B cell (primary cell): ENCODE measurements around the gene RAB3C. TPM values are rescaled to one million over a fixed set of nuclear protein-coding genes. Genes with fewer than 3 reads are reported as not detected.

ENCODE experiments used
- ATAC-seq: fragments of 200-7000 bp; cut with Tn5 transposase; one replicate; pipeline ENCODE4 v1.10.0; 2021; ENCODE audit warnings: low read depth, mild to moderate bottlenecking, moderate number of reproducible peaks, moderate library complexity
- CTCF ChIA-PET: fragments of 350-600 bp; sonication (Branson Sonifier 250); formaldehyde crosslinking; loops from one replicate; lab custom pipeline; 2021; ENCODE audit warnings: antibody characterized with exemption, inconsistent platforms; lab: Charles Lee
- POLR2A ChIA-PET: fragments of 350-600 bp; sonication (Branson Sonifier 250); formaldehyde crosslinking; loops from one replicate; lab custom pipeline; 2021; ENCODE audit warnings: antibody characterized with exemption; lab: Charles Lee
- DNase-seq: peaks from one replicate; pipeline ENCODE4 v3.0.0; 2013
- H2AFZ ChIP-seq: 2 replicates; pipeline ENCODE4 v1.6.1; 2012; ENCODE audit warnings: mild to moderate bottlenecking, low read depth, low read length; ENCODE audit not compliant: insufficient read depth, poor library complexity, severe bottlenecking
- H3K27ac ChIP-seq, 2 donors: 1 replicate in 1 of 2; 2 replicates in 1 of 2; pipeline ENCODE4 v1.5.1; 2012 to 2013; ENCODE audit warnings: low read length in 2 of 2, mild to moderate bottlenecking in 2 of 2, moderate library complexity in 1 of 2
- H3K27me3 ChIP-seq, 4 experiments: fragments of 200-600 bp in 1 of 4; sonication (generic) in 1 of 4; replicated peaks in 1 of 4; 1 replicate in 2 of 4; 2 replicates in 2 of 4; pipeline versions ENCODE4 v1.6.1 to v1.7.0; 2013 to 2016; ENCODE audit warnings: low read length in 3 of 4, mild to moderate bottlenecking in 2 of 4, mixed read lengths in 1 of 4, moderate library complexity in 1 of 4; ENCODE audit not compliant: insufficient read depth in 4 of 4, control insufficient read depth in 3 of 4; ENCODE audit errors: control extremely low read depth in 1 of 4
- H3K36me3 ChIP-seq, 2 experiments: replicated peaks in 1 of 2; 1 replicate in 1 of 2; 2 replicates in 1 of 2; pipeline versions ENCODE4 v1.6.1 to v1.7.1; 2013; ENCODE audit warnings: low read length in 1 of 2; ENCODE audit not compliant: insufficient read depth in 2 of 2, control insufficient read depth in 1 of 2; ENCODE audit errors: control extremely low read depth in 1 of 2, extremely low read depth in 1 of 2
- H3K4me1 ChIP-seq, 2 donors: fragments of 200-600 bp in 1 of 2; sonication (generic) in 1 of 2; 1 replicate in 1 of 2; 2 replicates in 1 of 2; pipeline versions ENCODE4 v1.5.1 to v1.6.1; 2013 to 2017; ENCODE audit warnings: low read length in 2 of 2; ENCODE audit not compliant: control insufficient read depth in 2 of 2, insufficient read depth in 2 of 2
- H3K4me2 ChIP-seq: replicated peaks from 2 replicates; pipeline ENCODE3; 2012; ENCODE audit warnings: mild to moderate bottlenecking, low read depth, low read length; ENCODE audit not compliant: poor library complexity, severe bottlenecking
- H3K4me3 ChIP-seq, 5 experiments: fragments of 200-600 bp in 1 of 5; sonication (generic) in 1 of 5; 1 replicate in 3 of 5; 2 replicates in 2 of 5; pipeline versions ENCODE4 v1.5.1 to v1.7.0; 2011 to 2016; ENCODE audit warnings: low read length in 4 of 5, mild to moderate bottlenecking in 4 of 5, low read depth in 2 of 5, control low read depth in 1 of 5, moderate library complexity in 1 of 5; ENCODE audit not compliant: insufficient read depth in 1 of 5; ENCODE audit errors: control extremely low read depth in 1 of 5, extremely low read depth in 1 of 5
- H3K79me2 ChIP-seq: fragments of 200-600 bp; sonication (generic); one replicate; pipeline ENCODE4 v1.6.0; 2016; ENCODE audit warnings: low read length; ENCODE audit not compliant: control insufficient read depth, insufficient read depth
- H3K9ac ChIP-seq: fragments of 200-600 bp; sonication (generic); 2 replicates; pipeline ENCODE4 v1.6.1; 2017; ENCODE audit warnings: mild to moderate bottlenecking, low read length, moderate library complexity
- H3K9me3 ChIP-seq, 3 donors: one replicate each; pipeline versions ENCODE4 v1.6.1 to v1.7.1; 2013; ENCODE audit warnings: low read length in 2 of 3; ENCODE audit not compliant: control insufficient read depth in 2 of 3, insufficient read depth in 1 of 3; ENCODE audit errors: control extremely low read depth in 1 of 3
- H4K20me1 ChIP-seq: 2 replicates; pipeline ENCODE4 v1.6.0; 2012; ENCODE audit warnings: mild to moderate bottlenecking, low read length; ENCODE audit not compliant: insufficient read depth, control insufficient read depth, poor library complexity, severe bottlenecking
- H3K27ac Mint-ChIP-seq: one replicate; pipeline ENCODE4 v1.8.0; 2021; ENCODE audit warnings: mixed read lengths
- H3K27me3 Mint-ChIP-seq: one replicate; pipeline ENCODE4 v1.8.0; 2021; ENCODE audit warnings: mixed read lengths
- H3K4me1 Mint-ChIP-seq: one replicate; pipeline ENCODE4 v1.8.0; 2021; ENCODE audit warnings: mixed read lengths
- H3K4me3 Mint-ChIP-seq: one replicate; pipeline ENCODE4 v1.8.0; 2021; ENCODE audit warnings: mixed read lengths
- H3K9me3 Mint-ChIP-seq: one replicate; pipeline ENCODE4 v1.8.0; 2022; ENCODE audit warnings: mixed read lengths; ENCODE audit not compliant: insufficient read depth
- EZH2 ChIP-seq: IDR thresholded peaks from 2 replicates; pipeline ENCODE4 v1.6.1; 2012; ENCODE audit warnings: borderline replicate concordance, low read depth, mild to moderate bottlenecking, moderate library complexity, low read length; ENCODE audit not compliant: insufficient read depth, poor library complexity, severe bottlenecking
- WGBS: methylation state at CpG from one replicate; pipeline ENCODE4 v1.1.5; 2013; ENCODE audit warnings: missing lambda C conversion rate; ENCODE audit not compliant: insufficient coverage; 5-methylcytosine and 5-hydroxymethylcytosine counted together
- intact Hi-C: fragments of 100-400 bp; cut with micrococcal nuclease; formaldehyde crosslinking; loops from one replicate; pipeline ENCODE4 v1.10.0; 2022
- polyA plus RNA-seq: library from polyadenylated mRNA; depleted of rRNA; stranded (reverse); fragments of >200 nt; gene quantifications from 2 replicates; pipeline ENCODE4 v1.2.3, GENCODE V29; 2012
- total RNA-seq, 2 donors: library from RNA; stranded (reverse); fragments of 120-200 nt in 1 of 2; gene quantifications; 1 replicate in 1 of 2; 2 replicates in 1 of 2; pipeline versions ENCODE4 v1.2.3 to v1.2.4, GENCODE V29; 2013 to 2022
- TF ChIP-seq, protein P1 (sequence below): fragments of 200-600 bp; IDR thresholded peaks from one replicate; pipeline ENCODE4 v1.8.0; 2022; ENCODE audit warnings: antibody characterized with exemption, mild to moderate bottlenecking

The RAB3C gene
- total and polyA plus RNA-seq, 2 donors (not counting 1 experiment from before 2014, with no cell fraction given): 0.20 to 0.58 TPM

DNA sequence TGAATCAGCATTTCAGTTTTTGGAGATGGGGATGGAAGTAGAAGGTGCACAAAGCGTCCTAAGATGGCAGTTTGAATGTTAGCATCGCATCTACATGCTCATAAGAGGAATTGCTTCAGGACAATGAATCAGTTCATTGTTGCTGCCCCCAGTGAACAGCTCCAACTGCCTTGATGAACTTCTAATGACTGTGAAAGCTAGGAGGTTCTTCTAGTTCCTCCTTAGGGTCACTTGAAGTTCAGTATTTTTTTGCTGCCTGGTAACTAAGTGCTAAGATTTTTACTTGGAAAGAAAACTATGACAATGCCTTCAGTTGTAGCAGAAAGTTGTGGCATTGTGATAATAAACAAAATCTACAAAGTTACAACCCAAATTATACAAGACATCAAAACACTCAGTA is 271.6 kb downstream of the RAB3C start:
- POLR2A ChIA-PET: no interaction called here
- CTCF ChIA-PET: interaction anchor here (12.5 kb wide), 1 partner anchor 378 kb away, joined by 354 read pairs; no protein-coding TSS in a partner anchor
- Histone ChIP-seq H3K36me3 (no peaks in the 10 kb centered on the region), H3K4me1 (no peaks in the 10 kb centered on the region), H3K79me2 (no peaks in the 10 kb centered on the region), H3K9me3 (no peaks in the 10 kb centered on the region), H3K4me3 (no peak overlapping the region), H2AFZ (no peak overlapping the region), H3K27ac (no peak overlapping the region), H4K20me1 (no peaks in the 10 kb centered on the region), H3K27me3 (peaks cover 0 to 6% (median 4%) of the 10 kb centered on the region in 4 experiments), H3K9ac (no peak overlapping the region), H3K4me2 (no peak overlapping the region)
- H3K4me3 Mint-ChIP-seq: no peak overlapping the region
- no peaks in the 10 kb centered on the region for H3K4me1 Mint-ChIP-seq
- H3K27ac Mint-ChIP-seq: no peak overlapping the region
- no peaks in the 10 kb centered on the region for H3K9me3 Mint-ChIP-seq
- intact Hi-C loops: loop anchor here (5.0 kb wide), 1 partner anchor 392 kb away; the partner anchor contains the start of gene PLK2
- TF ChIP-seq, protein P1, sequence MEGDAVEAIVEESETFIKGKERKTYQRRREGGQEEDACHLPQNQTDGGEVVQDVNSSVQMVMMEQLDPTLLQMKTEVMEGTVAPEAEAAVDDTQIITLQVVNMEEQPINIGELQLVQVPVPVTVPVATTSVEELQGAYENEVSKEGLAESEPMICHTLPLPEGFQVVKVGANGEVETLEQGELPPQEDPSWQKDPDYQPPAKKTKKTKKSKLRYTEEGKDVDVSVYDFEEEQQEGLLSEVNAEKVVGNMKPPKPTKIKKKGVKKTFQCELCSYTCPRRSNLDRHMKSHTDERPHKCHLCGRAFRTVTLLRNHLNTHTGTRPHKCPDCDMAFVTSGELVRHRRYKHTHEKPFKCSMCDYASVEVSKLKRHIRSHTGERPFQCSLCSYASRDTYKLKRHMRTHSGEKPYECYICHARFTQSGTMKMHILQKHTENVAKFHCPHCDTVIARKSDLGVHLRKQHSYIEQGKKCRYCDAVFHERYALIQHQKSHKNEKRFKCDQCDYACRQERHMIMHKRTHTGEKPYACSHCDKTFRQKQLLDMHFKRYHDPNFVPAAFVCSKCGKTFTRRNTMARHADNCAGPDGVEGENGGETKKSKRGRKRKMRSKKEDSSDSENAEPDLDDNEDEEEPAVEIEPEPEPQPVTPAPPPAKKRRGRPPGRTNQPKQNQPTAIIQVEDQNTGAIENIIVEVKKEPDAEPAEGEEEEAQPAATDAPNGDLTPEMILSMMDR: no peak
- TF ChIP-seq EZH2: no peak
- ATAC-seq: no peak
- 89% methylated on average over 1 of the region's 2 CpGs for WGBS
- peaks cover 14% of the 10 kb centered on the region for H3K27me3 Mint-ChIP-seq
- no peak for DNase-seq

DNA sequence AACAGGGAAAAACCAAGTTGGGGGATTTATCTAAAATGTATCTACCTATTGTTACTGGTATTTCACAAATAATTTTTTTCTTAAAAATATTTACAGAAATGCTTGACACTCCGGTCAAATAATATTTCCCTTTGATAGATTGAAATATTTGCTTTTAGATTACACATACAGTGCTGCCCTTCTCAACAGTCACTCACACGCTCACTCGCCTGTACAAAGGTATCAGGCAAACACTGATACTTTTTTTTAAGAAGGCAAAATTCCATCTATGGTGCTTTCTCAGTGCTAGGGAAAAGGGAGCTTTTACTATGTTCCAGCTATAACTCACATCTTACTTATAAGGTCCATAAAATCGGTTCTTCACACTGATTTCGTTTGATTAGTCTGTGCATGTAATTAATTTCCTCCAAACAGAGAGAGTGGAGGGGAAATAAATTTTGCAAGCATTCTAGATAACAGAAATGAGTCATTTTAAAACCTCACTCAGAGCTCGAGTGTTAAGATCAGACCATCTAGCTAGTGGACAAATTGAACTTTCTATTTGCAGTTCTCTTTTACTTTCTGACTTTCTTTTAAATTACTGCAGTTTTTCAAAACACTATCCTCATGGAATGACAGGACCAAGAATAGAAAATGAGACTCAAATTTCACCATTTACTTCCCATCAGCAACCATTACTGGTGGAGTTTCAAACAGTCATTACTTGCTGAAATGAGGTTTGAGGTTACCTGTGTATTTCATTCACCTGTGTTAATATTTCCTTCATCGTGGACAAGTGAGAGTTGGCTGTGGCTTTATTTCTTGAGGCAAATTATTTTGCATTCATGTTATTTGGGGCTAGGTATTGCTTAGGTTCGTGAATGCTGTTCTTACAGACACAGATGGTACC is 273.2 kb downstream of the RAB3C start:
- ChIA-PET CTCF (interaction anchor here (12.5 kb wide), 1 partner anchor 379 kb away, joined by 354 read pairs; no protein-coding TSS in a partner anchor), POLR2A (no interaction called here)
- no peak overlapping the region for H3K27ac ChIP-seq
- Mint-ChIP-seq H3K9me3 (no peaks in the 10 kb centered on the region), H3K27ac (no peak overlapping the region), H3K27me3 (peaks cover 18% of the 10 kb centered on the region), H3K4me1 (no peaks in the 10 kb centered on the region), H3K4me3 (no peak overlapping the region)
- no peaks in the 10 kb centered on the region for H3K9me3 ChIP-seq
- DNase-seq: no peak
- no peak overlapping the region for H3K4me3 ChIP-seq
- H3K9ac ChIP-seq: no peak overlapping the region
- H4K20me1 ChIP-seq: no peaks in the 10 kb centered on the region
- 64% methylated on average over 2 of the region's 8 CpGs for WGBS
- H3K4me2 ChIP-seq: no peak overlapping the region
- ATAC-seq: no peak
- TF ChIP-seq EZH2: no peak
- TF ChIP-seq, protein P1: no peak
- H3K36me3 ChIP-seq: no peaks in the 10 kb centered on the region
- H3K79me2 ChIP-seq: no peaks in the 10 kb centered on the region
- no peaks in the 10 kb centered on the region for H3K4me1 ChIP-seq
- H3K27me3 ChIP-seq: peaks cover 0 to 6% (median 4%) of the 10 kb centered on the region in 4 experiments
- intact Hi-C loops: no loop called here
- H2AFZ ChIP-seq: no peak overlapping the region
